ENCODE measurements around the gene PLTP.
"Not testable (repeated sequence)": the region's sequence is repeated elsewhere in the genome, so short reads cannot be mapped to it uniquely, and the experiment has no call there.

PLTP gene

DNA sequence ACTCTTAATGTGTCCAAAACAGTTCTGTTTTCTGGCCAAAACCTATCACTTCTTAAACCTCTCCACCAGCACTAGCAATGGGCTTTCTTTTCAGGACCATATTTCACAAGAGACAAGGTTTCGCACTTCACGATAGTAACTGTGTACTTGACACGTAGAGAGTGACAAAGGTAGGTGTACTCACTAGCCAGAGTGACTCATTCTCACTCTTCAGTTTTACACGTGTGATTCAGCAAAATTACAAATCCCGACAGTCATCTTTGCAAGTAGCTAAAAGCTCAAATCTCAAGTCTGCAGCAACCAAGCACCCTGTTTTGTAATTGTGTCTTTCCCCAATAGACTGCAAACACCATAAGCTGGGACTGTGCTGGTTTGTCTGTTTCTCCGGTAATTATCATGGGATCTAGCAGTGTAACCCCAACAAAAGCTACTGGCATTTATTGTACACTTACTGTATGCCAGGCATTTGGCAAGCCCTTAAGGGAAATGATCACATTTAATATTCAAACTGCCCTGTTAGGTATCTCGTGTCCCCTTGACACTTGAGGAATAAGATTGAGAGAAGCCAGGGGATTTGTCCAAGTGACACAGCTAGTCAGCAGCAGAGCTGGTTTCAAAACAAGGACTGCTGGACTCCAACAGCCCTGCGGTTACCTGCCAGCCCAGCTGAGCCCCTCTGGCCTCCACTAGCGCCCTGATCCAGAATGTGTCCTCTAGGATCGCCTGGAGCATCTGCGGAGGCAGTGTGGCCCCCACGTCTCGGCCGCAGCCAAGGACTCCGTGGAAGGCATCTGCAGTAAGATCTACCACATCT lies 32.4 kb upstream of the PLTP start:
- no peak for DNase-seq

GRCh38 chr20:45943613-45944012 lies 31.7 kb upstream of the PLTP start:
- DNase-seq: no peak

DNA sequence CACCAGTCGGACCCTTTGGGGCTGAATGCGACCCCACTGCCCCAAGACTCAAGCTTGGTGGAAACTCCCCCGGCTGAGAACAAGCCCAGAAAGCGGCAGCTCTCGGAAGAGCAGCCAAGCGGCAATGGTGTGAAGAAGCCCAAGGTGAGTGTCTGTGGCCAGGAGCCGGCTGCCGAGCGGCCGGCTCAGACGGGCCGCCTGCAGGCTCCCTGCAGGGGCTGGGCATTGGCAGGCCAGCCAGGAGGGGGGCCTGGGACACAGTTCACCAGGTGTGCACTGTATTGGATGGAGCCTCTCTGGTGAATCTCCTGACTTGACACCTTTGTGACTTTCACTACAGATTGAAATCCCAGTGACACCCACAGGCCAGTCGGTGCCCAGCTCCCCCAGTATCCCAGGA lies 28.5 kb upstream of the PLTP start:
- DNase-seq: no peak

- DNase-seq: no peak
Measured at GRCh38 chr20:45940053-45940452, 28.1 kb upstream of the PLTP start.

DNA sequence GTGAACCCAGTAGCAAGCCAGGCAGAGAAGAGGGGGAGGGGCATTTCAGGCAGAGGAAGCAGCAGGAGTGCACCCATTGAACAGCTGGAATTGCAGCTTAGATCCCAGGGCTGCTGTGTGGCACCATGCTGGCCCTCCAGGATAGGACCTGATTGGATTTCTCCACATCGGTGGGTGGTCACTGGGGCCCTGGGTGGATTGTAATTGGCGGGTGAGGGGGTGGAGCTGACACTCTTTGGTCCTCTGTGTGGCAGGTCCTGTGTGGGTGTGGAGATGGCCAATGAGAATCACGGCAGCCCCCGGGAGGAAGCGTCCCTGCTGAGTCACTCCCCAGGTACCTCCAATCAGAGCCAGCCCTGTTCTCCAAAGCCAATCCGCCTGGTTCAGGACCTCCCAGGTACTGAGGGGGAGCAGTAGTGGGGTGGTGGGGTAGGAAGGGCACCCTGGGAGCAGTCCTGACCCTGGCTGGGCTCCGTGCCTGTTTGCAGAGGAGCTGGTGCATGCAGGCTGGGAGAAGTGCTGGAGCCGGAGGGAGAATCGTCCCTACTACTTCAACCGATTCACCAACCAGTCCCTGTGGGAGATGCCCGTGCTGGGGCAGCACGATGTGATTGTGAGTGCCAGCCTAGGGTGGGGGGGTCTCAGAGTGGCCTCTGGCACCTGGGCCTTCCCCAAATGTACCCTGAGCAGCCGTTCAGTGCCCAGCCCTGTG lies 26.9 kb upstream of the PLTP start:
- no peak for DNase-seq

- DNase-seq: no peak
Measured at GRCh38 chr20:45937765-45938164, 25.8 kb upstream of the PLTP start.

DNA sequence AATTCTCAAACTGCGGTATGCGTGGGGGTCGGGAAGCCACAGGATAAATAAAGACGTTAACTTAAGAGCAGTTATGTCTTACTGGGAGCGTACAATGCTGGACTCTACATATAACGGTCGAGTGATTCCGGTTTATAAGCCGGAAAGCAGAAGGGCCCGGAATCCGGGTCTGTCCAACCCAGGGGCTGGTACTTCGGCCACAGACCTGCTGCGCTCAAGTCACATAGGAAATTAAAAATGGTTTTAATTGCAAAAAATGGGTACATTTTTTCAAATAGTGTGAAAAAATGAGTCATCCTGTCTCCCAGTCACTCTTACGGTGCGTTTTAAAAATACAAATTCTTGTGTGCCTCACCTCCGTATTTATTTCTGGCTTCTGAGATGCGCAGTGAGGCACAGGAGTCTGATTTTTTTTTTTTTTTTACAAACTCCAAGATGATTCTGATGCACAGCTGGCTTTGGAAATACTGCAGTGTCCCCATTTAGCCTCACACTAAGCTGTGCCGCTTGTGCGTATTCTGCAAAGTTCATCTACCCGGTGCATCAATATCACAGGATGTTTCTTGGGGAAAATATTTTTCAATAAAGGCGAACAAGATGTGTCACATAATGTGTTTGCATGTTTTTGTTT lies 23.6 kb upstream of the PLTP start:
- no peak for DNase-seq

GRCh38 chr20:45934586-45935415 lies 22.8 kb upstream of the PLTP start, which contains the start of gene PCIF1:
Gene PCIF1, plus strand, starts transcription at chr20:45934683. Its CDS starts 4,317 bp downstream, at chr20:45939000.
- peak; percentile 96 for DNase-seq

- peak; percentile 64 for DNase-seq
Measured at GRCh38 chr20:45934046-45934585, 22.2 kb upstream of the PLTP start.

- DNase-seq: peak; percentile 75
Measured at GRCh38 chr20:45933266-45934045, 21.5 kb upstream of the PLTP start.

DNA sequence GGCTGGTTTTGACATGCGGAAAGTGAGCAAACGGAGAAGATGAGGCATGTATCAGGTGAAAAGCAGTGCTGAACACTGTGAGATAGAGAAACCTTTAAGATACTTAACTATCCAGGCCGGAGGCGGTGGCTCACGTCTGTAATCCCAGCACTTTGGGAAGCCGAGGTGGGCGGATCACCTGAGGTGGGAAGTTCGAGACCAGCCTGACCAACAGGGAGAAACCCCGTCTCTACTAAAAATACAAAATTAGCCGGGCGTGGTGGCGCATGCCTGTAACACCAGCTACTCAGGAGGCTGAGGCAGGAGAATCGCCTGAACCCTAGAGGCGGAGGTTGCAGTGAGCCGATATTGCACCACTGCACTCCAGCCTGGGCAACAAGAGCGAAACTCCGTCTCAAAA lies 19.7 kb upstream of the PLTP start:
- DNase-seq: not testable (repeated sequence)

GRCh38 chr20:45927071-45927878 lies 15.3 kb upstream of the PLTP start:
- no peak for DNase-seq

DNA sequence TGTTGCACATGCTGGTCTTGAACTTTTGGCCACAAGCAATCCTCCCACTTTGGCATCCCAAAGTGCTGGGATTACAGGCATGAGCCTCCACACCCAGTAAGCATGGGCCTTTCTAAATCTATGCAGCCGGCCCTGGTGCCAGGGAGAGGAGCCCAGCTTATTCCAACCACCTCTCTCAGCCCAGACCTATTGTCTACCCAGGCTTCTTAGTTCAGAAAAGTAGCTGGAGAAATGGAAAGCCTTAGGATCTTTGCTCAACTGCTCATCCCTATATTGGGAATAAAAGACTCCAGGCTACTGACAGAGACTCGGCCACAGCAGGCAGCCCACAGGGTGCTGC lies 14.7 kb upstream of the PLTP start:
- DNase-seq: no peak

DNA sequence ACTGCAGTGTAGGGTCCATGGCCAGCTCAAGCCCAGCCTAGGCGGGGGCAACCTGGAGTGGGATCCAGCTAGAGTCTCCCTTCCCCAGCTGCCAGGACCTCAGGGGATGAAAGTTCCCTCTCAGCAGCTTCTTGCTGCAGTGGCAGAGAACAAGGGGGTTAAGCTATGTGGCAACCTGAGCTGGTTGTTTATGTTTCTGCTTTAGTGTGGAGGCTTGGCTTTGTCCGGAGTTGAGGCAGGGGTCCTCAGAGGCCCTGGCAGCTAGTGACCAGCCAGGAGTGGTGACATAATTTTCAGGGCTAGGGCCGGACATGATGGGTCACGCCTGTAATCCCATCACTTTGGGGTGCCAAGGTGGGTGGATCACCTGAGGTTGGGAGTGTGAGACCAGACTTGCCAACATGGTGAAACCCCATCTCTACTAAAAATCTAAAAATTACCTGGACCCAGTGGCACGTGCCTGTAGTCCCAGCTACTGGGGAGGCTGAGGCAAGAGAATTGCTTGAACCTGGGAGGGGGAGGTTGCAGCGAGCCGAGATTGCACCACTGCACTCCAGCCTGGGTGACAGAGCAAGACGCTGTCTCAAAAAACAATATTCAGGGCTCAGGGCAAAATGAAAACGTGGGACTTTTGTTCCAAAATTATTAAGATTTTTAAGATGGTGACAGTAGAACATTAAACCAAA lies 14.0 kb upstream of the PLTP start:
- DNase-seq: no peak

GRCh38 chr20:45924391-45925261 lies 12.7 kb upstream of the PLTP start:
- no peak for DNase-seq

DNA sequence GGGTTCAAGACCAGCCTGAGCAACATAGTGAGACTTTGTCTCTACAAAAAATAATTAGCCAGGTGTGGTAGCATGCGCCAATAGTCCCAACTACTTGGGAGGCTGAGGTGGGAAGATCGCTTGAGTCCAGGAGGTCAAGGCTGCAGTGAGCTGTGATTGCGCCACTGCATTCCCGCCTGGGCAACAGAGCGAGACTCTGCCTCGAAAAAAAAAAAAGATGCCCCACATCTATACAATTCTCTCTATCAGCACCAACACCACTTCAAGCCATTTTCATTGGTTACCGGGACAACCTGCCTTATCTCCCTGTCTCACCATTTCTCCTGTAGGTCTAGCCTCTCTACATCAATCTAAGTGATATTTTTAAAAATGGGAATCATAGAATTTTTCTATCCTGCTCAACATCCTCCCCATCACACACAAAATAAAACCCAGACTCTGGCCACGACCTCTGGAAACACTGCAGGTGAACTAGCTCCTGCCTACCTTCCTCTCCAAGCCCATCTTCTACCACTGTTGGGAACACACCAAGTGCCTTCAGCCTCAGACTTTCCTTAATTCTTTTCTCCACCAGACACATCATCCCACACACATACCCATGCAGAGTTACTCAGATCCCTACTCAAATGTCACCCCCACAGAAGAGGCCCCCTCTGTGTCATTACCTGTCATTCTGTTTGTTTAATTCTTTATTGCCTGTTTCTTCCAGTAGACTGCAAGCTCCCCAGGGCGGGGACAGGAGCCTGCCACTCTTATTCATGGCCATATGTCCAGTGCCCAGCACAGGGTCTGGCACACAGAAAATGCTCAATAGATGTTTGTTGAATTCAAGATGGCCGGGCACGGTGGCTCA lies 9.6 kb upstream of the PLTP start:
- no peak for DNase-seq

DNA sequence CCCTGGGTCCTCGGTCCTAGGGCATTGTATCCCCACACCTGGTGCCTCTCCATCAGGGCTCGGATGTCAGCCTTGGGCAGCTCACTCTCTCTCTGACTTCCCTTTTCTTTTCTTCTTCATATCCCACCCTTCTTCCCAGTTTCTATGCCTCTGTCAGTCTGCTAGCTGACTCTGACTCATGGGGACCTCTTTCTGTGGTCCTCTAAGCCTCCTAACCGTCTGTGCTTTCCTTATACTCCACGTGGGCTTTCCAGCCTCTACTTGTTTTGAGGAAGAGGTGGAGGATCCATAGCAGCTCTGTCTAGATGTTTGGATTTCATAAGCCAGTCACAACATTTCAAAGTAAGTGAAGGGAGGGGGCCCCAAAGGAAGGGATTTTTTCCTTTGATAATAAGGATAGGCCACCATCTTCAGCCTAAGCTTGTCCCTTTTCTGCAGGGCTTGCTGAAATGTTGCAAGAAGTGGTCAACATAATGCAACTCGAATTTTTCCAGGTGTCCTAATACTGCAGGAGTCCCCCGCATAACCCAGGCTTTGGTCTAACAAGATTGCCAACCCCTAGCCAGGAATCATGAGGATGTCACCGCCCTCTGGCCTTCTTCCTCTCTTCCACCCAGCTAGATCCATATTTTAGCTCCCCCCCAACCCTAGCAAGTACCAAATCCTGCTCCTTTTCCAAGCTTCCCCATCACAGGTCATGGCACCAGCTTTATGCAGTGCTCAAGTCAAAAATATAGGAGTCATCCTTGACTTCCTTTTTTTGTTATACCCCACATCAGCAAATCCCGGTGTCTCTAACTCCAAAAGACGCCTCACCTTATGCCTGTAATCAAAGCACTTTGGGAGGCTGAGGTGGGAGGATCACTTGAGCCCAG lies 8.7 kb upstream of the PLTP start:
- DNase-seq: no peak

Measured in NCI-H1436 (cell line).